CD4-positive, alpha-beta T cell treated with Interleukin-6 at 100 ng/mL for 8 hours (primary cell): ENCODE measurements around the gene NPDC1.
A peak's percentile ranks its signal among the peaks of the same experiment; 100 is the strongest.

ENCODE experiments used
- DNase-seq: peaks from one replicate; pipeline ENCODE4 v3.0.0-alpha.2; 2020; ENCODE audit warnings: mixed read lengths, low spot score

Gene NPDC1

DNA sequence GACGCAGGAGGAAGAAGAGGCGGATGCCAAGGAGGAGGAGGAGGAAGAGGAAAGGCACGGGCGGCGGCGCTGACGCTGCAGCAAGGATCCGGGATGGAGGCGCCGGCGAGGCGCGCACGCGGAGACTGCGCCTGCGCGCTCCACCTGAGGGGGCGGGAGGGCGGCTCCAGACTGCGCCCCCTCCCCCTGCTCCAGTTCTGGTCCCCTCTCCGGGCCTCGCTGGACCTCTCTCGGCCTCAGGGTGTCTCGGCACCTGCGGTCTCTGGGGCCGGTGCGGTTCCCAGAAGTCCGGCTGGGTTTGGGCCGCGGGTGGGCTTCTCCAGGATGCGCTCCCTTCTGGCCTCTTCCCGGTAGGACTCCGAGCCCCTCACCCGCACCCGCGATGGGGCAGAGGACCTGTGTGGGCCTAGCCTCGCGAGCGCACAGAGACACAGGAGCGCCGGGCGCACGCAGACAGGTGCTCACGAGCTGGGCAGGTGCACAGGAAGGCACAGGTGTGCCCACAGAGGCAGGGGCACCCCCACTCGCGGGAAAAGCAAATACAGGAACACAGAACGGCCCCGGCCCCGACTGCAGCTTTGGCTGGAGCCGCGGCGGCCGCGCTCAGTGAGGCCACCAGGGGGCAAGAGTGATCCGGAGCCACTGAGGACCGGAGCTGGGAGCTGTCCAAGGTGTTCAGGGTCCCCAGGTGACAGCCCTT lies at the start of gene NPDC1:
Gene NPDC1, minus strand, starts transcription at position 90 of the 700 bp plus-strand sequence. CDS start 188 bp downstream, outside the sequence.
- peak; percentile 76 for DNase-seq

- DNase-seq, result no peak
These were observed 43.4 kb upstream of the NPDC1 start for GRCh38 chr9:137089232-137089947.

GRCh38 chr9:137088121-137088520 lies 42.1 kb upstream of the NPDC1 start:
- no peak for DNase-seq

DNA sequence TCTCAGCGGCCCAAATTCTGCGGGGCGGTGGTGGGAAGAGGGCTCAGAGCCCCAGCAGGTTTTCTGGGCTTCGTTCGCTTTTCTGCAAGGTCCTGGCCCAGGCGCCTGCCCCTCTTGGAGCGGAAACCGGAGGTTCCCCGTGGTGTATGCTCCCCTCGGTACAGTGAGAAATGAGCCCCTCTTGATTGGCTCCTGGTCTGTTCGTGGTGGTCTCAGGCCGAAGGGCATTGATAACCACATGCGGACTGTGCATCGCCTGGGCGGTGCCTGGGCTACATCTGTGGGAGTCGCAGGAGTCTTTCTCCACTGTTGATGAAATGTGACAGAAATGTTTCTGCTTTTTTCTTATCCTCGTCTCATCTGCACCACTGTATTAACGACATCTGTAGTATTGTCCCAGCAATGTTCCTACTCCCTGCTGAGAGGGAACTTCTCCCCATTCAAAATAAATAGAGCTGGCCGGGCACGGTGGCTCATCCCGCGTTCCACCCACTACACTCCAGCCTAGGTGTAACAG lies 41.5 kb upstream of the NPDC1 start:
- DNase-seq, result no peak

- peak; percentile 100 for DNase-seq
These were observed 40.8 kb upstream of the NPDC1 start, which contains the start of gene MAN1B1 for GRCh38 chr9:137086531-137087408. MAN1B1 (plus strand) TSS chr9:137086985; CDS start chr9:137087000, 15 bp downstream.

DNA sequence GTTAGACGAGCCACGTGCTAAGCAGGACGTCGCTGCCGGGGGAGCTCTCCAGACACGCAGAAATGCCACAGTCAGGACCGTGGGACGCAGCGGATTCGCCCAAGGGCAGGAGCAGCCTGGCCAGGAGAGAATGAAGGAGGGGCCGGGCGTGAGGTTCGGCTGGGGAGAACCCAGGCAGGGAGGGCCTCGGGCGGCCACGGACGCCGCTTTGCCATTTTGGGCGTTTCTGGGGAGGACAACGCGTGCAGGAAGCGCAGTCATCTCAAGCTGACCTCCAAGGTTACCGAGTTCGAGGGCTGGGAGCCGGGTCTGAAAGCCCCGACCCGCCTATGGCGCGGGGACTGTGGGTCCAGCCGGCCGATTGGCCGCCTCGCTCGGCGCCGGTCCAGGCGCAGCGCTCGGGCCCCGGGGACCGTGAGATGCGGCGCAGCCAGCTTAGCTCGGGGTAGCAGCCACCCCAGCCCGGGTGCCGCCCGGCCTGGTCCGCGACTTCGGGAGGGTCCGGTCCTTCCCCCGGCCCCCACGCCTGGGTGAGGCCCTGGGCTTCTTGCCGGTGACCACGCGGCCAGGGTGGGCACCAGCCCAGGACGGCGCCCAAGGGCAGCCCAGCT lies 40.0 kb upstream of the NPDC1 start:
- DNase-seq, result no peak

DNA sequence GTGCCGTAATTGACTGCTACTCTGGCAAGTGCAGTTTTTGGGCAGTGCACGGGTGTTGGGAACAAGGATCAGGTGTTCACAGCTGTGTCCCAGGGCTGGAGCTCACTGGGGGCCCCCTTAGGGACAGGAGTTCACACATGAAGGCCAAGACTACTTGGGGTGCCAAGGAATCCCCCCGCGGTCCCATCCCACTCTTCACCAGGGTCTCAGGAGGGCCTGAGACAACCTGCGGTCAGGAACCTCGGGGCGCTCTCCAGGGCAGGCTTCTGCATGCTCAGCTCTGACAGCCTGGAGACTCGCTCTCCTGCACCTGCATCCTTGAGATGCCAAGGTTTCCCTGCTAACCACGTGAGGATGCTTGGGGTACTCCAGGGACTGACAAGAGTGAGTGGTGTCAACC lies 38.5 kb upstream of the NPDC1 start:
- DNase-seq, result no peak

DNA sequence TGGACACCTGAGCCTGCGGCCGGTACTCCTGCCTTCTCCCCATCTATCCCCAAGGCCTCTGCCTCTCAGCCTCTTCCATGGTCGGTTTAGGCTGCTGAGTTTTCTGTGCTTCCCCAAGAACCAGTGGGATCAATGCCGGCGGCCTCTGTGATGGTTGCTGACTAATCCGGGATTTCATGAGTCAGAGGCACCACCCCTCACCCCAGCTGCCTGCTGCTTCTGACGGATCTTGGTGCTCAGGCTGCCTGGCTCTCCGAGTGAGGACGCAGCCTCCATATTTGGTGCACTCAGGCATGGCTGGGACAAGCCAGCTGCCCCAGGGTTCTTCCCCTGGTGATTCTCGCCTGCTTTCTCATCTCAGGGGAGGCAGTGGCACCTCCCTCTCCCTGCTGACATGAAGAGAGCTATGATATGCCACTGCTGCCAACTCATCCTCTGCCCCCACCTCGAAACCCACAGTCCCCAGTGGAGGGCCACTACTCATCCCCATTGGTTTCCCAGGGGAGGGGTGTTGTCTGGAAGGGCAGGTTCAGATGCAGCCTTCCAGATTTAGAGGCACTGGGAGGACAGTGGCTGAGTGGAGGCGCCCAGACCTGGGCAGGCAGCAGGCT lies 37.5 kb upstream of the NPDC1 start:
- no peak for DNase-seq

- DNase-seq, result no peak
These were observed 36.9 kb upstream of the NPDC1 start for GRCh38 chr9:137082925-137083290.

DNA sequence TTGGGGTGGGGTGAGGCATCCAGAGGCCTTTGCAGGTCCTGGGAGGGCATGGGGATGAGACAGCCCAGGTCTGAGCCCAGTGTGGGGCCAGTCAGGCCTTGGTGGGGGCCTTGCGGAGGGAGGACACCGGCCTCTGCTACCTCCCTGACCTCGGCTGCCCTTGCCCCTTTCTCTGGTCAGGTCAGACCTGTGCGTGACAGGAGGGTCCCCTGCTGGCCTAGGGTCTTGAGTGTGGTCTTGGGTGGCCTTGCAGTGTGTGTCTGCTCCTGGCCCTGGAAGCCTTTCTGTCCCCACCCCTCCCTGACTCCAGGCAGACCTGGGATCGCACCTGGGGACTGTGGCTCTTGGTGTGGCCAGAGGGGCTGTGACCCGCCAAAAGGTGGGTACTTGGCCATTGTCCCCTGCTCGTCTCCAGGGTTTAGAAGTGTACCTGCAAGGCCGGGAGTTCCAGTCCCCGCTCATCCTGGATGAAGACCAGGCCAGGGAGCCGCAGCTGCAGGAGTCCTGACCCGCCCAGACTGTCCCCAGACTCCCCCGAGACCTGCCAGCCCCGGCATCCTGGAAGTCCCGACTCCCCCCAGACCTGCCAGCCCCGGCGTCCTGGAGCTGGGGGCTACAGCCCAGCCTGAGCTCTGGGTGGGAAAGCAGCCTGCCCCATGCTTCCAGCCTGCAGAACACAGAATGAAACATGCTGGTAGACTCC lies 36.4 kb upstream of the NPDC1 start:
- DNase-seq, result no peak

DNA sequence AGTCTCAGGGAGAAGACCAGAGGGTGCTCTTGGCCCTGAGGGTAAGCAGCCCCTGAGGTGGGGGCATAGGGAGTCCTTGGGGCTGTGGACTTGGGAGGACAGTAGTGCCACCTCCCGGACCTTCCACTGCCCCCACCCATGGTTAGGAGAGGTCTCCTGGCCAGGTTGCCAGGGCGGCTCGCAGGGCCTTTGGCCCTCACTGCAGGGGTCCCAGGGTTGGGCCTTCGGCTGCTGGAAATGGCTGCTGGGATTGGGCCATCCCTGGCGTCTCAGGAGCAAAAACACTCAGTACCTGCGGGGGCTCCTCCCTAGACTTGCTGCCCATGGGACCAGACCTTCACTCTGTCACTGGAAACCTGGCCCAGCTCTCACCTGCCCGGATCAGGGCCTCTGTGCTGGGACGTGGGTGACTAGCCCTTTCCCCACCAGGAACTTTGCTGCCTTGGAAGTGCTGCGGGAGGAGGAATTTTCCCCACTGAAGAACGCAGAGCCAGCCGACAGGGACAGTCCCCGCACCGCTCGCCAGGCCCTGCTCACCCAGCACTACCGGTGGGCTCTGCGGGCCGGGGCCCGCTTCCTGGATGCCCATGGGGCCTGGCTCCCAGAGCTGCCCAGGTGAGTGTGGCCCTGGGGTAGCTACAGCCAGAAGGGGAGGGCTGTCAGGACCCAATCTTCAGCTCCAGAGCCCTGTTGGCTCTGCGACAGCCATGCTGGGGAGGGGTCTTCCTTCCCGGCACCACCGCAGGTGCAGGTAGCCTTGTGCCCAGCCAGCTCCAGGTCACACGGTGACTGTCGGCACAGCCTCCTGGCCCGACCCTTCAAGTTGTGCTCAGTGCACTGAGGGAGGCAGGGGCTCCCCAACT lies 34.5 kb upstream of the NPDC1 start:
- no peak for DNase-seq

GRCh38 chr9:137079401-137079787 lies 33.4 kb upstream of the NPDC1 start:
- DNase-seq, result no peak

- no peak for DNase-seq
These were observed 32.9 kb upstream of the NPDC1 start for GRCh38 chr9:137078701-137079400.

GRCh38 chr9:137077758-137078693 lies 32.0 kb upstream of the NPDC1 start:
- DNase-seq, result peak; percentile 19

- peak; percentile 49 for DNase-seq
These were observed 31.2 kb upstream of the NPDC1 start, which contains the start of gene UAP1L1 for GRCh38 chr9:137077010-137077747. UAP1L1 (plus strand) TSS chr9:137077517; CDS start chr9:137077533, 16 bp downstream.

GRCh38 chr9:137076636-137077009 lies 30.6 kb upstream of the NPDC1 start:
- DNase-seq, result no peak

DNA sequence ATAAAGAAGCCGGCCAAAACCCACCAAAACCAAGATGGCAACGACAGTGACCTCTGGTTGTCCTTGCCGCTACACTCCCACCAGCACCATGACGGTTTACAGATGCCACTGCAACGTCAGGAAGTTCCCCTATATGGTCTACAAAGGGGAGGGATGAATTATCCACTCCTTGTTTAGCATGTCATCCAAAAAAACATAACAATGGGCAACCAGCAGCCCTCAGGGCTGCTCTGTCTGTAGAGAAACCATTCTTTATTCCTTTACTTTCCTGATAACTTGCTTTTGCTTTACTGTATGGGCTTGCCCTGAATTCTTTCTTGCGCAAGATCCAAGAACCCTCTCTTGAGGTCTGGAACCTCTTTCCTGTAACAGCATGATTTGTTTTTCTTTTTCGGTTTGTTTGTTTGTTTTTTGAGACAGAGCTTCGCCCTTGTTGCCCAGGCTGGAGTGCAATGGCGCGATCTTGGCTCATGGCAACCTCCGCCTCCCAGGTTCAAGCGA lies 29.3 kb upstream of the NPDC1 start:
- DNase-seq, result no peak
